ENCODE measurements around the gene RASGRP3.

GRCh38 chr2:33486544-33486943 lies 10.1 kb downstream of the RASGRP3 start:
- TF ChIP-seq EZH2phosphoT487 (IDR thresholded peaks at IDR 0.05; ENCODE audit: insufficient read depth, low read depth): no peak
- TF ChIP-seq EZH2 (IDR thresholded peaks at IDR 0.05; ENCODE audit: insufficient read depth, poor library complexity, severe bottlenecking): no peak
